HG03108 (cell line): ENCODE data around the gene JCHAIN.
A peak's percentile ranks its signal among the peaks of the same experiment; 100 is the strongest.
"Not testable (repeated sequence)": the region's sequence is repeated elsewhere in the genome, so short reads cannot be mapped to it uniquely, and the experiment has no call there.

Source experiments
- ATAC-seq: cut with Tn5 transposase; IDR thresholded peaks from one replicate; pipeline ENCODE4 v1.9.1; 2021; ENCODE audit warnings: moderate library complexity; ENCODE audit not compliant: unreplicated experiment

Gene JCHAIN

DNA sequence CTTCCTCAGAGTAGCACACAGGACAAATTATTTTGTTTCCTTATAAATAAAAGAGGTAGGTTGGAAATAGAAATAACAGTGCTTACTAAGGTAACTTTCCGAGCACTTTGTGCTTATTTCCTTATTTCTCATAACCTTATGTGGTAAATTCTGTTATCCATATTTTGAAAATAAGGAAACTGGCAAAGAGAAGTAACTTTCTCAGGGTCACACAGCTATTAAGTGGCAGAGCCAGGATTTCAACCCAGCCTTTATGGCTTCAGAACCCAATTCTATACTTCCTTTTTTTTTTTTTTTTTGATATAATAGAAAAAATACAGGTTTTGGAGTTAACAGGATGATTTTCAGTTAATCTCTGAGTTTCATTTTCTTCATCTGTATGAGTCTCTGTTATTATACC lies 25.4 kb upstream of the JCHAIN start:
- ATAC-seq, result no peak

DNA sequence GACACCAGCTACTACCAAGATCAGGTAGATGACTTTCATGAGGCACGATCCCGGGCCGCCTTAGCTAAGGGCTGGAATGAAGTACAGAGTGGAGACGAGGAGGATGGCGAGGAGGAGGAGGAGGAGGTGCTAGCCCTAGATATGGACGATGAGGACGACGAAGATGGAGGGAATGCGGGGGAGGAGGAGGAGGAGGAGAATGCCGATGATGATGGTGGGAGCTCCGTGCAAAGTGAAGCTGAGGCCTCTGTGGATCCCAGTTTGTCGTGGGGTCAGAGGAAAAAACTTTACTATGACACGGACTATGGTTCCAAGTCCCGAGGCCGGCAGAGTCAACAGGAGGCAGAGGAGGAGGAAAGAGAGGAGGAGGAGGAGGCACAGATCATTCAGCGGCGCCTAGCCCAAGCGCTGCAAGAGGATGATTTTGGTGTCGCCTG lies 22.5 kb upstream of the JCHAIN start:
- no peak for ATAC-seq

- ATAC-seq, result peak; percentile 90
Observed at GRCh38 chr4:70687821-70688794, 21.8 kb upstream of the JCHAIN start, which contains the start of gene UTP3. TSS of gene UTP3 (plus strand) at chr4:70688532. CDS start at chr4:70688678, 146 bp downstream.

DNA sequence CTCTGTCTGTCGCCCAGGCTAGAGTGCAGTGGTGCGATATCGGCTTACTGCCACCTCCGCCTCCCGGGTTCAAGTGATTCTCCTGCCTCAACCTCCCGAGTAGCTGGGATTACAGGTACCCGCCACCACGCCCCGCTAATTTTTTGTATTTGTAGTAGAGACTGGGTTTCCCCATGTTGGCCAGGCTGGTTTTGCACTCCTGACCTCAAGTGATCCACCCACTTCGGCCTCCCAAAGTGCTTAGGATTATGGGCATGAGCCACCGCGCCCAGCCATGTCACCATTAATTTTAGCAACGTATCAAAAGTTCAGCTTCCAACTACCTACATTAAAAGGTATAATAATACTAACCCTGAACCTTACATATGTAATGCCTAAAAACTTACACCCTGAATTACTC lies 21.1 kb upstream of the JCHAIN start:
- no peak for ATAC-seq

DNA sequence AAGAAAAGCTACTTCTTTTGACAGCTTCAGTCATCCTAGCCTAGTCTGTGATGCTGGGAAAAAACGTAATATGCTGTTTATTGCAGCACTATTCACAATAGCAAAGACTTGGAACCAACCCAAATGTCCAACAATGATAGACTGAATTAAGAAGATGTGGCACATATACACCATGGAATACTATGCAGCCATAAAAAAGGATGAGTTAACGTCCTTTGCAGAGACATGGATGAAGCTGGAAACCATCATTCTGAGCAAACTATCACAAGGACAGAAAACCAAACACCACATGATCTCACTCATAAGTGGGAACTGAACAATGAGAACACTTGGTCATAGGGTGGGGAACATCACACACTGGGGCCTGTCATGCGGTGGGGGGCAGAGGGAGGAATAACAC lies 15.8 kb upstream of the JCHAIN start:
- ATAC-seq, result not testable (repeated sequence)

- peak; percentile 32 for ATAC-seq
Observed at GRCh38 chr4:70681704-70682103, 15.4 kb upstream of the JCHAIN start.

DNA sequence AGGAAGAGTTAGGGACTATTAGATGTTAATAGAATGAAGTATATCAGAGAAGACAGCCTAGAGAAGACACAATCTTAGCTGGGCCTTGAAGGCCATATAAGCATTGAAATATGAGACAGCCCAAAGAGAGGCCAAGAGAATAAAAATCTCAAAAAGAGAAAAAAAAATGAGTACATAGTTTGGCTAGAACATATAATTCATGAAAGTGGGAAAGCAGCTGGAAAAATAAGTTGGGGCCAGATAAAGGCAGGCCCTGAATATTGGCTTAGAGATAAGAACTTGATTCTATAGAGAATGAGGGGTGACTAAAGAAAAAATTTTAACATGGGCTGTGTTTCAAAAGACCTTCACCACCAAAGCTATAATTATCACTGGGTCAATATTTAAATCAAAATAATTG lies 14.6 kb upstream of the JCHAIN start:
- ATAC-seq, result no peak

DNA sequence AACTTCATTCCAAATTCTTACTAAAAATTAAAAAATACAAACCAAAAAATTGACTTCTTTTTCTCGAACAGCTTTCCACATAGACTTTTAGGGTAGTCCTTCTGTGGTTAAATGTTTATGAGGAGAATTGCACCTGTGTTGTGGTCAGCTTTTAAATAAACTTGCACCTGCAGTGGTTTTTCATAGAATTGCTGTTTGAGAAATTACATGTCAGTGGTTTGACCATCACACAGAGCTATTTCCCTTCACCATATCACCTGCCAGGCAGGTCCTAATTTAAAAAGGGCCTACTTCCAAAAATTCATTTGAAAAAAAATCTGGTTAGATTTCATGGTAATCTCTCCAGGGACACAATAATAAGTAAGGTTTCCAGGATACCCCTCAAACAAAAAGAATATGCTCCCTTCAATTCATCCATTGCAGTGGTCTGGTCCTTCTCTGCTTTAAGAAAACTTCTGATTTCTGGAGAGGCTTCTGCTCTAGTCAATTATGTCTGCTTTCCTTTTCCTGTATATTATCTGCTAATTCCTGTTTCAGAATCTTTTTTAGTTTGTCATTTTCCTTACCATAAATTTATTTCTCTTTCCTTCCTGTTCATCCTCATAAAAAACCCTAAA lies 12.2 kb upstream of the JCHAIN start:
- ATAC-seq, result peak; percentile 82

DNA sequence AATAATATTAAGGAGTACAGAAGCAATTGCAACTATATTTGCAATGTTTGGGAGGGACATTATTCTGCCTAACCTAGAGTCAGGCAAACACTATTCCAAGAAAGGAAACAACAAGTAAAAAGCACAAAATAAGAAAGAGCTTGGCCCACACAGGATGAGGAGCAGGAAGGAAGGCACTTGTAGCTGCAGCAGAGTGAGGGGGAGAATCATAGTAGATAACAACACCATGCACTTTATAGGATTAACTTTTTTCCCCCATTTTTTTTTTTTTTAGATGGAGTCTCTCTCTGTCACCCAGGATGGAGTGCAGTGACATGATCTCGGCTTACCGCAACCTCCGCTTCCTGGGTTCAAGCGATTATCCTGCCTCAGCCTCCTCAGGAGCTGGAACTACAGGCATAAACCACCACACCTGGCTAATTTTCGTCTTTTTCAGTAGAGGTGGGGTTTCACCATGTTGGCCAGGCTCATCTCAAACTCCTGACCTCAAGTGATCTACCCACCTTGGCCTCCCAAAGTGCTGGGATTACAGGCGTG lies 10.3 kb upstream of the JCHAIN start:
- ATAC-seq, result no peak

DNA sequence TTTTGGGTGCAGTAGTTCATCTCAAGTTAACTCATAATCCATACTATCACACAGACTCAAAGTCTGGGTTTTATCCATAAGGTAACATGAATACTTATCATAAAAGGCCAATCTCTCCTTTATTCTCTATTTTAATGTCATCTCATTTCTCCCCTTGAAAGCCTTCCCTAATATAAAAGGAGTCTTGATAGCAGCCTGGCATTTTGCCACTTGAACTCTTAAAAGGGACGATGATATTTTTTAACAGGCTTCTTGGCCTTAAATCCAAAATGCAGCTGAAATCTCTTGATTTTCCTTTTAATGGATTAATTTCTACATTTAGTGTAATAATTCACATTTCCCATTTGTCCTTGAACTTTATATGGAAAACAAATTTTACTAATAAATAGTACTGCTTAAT lies 8.4 kb upstream of the JCHAIN start:
- ATAC-seq, result no peak

DNA sequence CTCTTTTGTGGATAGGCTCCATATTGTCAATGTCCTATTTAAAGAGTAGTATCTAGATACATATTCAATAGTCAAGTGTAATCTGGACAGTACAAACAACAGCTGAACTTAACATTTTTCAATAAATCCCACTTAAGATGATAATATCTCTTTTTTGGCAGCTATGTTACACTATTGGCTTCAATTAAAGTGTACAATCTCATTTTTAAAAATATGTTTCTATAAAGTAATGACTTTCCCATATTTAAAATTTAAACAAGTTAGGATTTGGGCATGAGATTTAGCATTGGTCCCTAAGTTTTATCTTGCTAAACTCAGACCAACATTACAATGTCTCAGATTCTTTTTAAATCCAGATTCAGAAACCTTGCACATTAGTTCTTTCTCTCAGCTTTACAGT lies 7.9 kb upstream of the JCHAIN start:
- ATAC-seq, result no peak

DNA sequence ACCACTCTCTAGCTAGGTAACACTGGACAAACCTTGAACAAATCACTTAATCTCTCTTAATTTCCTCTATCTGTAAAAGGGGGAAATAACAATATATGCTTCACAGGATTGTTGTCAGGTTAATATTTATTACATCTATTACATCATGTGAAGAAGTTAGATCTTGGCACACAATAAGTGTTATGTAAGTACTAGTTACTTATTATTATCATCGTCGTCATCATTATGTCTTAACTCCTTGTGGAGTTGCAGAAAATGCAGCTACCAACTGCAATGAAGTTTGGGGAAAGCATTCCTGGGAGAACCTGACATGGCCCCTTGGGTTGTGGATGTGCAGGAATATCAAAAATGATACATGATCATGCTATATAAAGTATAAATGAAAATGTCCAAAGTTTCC lies 4.8 kb upstream of the JCHAIN start:
- ATAC-seq, result no peak

- ATAC-seq, result no peak
Observed at GRCh38 chr4:70670332-70671014, 4.2 kb upstream of the JCHAIN start.

- ATAC-seq, result peak; percentile 55
Observed at GRCh38 chr4:70667740-70668535, 1.6 kb upstream of the JCHAIN start.

DNA sequence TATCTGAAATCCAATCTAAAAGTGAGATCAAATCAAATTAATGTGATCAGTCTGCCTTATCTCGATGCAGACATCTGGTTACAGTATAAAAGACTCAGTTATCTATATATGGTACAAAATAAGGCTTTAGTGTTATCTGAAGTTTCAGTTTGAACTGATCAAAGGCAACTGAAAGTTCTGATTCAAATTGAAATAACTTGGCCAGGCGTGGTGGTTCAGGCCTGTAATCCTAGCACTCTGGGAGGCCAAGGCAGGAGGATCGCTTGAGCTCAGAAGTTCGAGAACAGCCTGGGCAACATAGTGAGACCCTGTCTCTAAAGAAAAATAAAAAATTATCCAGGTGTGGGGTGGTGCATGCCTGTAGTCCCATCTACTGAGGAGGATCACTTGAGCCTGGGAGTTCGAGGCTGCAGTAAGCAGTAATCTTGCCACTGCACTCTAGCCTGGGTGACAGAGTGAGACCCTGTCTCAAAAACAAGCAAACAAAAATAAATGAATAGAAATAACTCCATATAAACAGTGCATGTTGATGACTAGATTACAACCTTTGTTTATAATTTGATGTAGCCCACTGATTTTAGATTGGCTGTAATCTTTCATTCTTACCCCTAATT lies 4.9 kb downstream of the JCHAIN start:
- ATAC-seq, result peak; percentile 88

- no peak for ATAC-seq
Observed at GRCh38 chr4:70660106-70660505, 6.2 kb downstream of the JCHAIN start.

DNA sequence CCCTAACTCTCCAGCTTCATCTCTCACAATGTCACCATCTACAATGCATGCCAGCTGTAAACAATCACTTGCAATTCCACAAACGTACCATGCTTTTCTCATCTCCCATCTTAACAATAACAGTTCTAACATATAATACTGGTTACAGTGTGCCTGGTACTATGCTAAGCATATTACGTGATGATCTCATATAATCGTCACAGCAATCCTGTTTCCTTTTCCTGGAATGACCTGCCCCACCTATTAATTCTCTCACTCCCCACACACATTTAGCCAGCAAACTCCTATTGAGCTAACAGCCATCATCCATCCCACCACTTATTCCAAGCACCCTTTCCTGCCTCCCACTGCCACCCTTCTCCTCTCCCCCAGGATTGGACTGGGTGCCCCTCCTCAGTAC lies 7.9 kb downstream of the JCHAIN start:
- ATAC-seq, result no peak

GRCh38 chr4:70657326-70657725 lies 9.0 kb downstream of the JCHAIN start:
- ATAC-seq, result no peak

DNA sequence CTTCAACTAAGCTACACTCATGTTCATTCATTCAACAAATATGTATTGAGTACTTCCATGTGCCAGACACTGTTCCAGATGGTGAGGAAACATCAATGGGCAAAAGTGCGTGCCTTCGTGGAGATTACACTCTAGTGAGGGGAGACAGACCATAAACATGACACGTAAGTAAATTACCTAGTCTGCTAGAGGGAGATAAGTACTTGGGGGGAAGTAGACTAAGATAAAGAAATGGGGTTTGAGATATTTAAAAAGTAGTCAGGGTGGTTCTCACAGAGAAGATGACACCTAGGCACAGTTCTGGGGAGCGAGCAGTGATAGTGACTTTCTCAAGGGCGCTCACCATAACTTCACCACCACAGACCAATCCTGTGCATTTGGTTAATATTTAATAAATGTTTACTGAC lies 11.7 kb downstream of the JCHAIN start:
- peak; percentile 48 for ATAC-seq
